ENCODE data around the gene FOXD2.
A peak's percentile ranks its signal among the peaks of the same experiment; 100 is the strongest.

FOXD2 gene

DNA sequence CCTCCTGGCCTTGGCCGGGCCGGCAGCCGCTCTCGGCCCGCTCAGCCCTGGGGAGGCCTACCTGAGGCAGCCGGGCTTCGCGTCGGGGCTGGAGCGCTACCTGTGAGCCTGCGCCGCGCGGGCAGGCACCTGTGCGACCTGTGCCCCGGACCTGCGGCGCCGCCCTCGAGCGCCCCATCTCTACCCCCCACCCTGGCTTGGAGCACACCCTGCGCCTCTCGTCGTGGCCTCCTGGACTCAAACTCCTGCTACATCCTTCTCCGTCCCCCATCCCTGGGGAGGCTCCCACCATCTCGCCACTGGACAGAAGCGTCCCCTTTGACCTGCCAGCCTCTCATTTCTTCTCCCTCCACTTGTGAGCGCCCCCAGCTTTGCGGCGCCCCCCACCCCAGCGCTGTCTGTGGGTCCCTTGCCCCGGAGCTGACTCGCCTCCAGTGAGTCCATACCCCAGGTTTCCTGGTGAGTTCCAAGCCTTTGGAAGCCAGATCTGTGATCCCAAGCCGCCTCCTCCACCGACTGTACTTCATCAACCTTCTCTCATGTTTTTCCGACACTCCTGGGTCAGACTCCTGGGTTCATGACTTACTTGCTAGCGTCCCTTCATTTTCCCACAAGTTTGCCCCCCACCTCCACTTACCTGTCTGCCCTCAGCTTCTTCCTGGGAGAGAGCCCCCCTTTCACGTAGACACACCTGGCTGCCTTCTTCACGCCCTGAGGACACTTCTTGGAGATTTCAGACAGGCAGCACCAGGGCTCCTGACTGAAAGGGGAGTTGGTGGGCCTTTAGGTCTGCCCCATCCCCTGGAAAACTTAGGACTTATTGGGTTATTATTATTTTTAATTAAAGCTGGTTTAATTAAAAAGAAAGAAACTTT, 20.4 kb upstream of the FOXD2 start:
- DNase-seq: no peak

DNA sequence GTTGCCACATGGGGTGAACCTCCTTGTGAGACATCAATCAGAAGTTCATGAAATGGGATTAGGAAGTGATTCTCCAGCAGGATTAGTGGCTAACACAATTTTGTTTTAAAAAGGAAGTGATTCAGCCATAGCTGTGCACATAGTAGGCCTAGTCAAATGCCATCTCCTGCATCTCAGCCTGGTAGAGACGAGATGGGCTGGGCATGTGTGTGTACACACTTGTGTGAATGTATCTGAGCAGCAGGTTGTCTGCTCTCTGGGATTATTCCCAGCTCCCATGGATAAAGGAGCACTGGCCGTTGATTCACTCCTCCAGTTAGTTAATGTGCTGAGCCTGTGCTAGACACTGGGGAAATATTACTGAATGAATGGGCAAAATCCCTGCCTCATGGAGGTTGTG, 19.7 kb upstream of the FOXD2 start:
- no peak for DNase-seq

- DNase-seq: no peak
Measured at GRCh38 chr1:47418681-47419325, 19.0 kb upstream of the FOXD2 start.

DNA sequence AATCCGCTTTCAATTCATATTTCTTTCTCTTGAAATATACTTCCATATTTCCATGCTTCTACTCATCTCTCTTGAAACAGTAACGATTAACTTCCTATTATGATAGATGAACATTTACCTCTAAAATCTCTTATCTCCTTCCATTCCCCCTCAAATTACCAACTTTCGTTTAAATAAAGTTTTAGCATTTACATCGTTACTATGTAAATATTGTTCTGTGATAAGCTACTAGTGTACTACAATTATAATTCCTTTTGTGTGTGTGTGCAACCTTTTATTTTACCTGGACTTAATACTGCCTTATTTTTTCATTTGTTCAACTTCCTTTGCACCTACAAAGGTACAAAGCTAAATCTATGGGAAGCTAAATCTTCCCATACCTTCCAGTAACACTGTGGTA, 17.3 kb upstream of the FOXD2 start:
- no peak for DNase-seq

DNA sequence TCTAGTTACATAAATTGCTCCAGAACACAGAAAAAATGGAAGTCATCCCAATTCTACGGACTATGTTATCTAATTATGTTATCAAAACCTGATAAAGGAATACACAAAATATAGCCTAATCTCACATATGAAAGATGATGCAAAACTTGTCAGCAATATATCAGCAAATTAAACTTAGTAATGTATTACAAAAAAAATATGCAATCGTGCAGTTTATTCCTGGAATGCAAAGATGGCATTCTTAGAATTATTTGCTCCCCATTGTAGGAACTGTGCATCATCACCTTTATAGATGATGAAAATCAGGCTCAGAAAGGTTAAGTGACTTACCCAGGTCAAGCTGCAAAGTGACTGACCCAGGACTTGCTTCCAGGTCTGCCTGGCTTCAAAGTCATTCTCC, 14.0 kb upstream of the FOXD2 start:
- no peak for DNase-seq

DNA sequence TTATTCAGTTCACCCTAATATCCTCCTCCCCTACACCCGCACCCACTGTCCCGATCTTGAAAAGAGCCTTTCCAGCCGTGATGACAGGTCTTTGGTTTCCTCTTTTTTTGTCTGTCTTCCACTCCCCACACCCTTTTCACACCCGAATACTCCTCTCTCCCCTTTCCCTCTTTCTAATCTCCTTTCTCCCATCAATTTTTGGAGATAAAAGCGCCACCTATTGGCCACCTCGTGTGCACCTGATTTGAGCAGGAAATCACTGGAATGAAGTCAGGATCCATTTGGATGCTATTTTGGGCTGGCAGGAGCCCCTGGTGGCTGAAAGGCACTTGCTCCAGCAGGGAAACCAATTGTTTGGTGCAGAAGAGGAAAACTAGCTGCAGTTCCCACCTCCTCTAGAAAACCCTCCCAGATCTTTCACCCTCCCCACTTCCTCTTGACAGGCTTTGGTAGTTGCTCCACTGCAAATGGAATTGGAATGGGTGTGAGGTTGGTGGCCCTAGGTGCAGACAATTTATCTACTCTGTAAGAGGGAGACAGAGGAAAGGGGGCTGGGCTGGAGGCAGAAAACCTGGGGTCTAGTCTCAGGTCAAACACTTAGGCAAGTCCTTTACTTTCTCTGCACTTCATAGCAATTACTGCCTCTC, 13.4 kb upstream of the FOXD2 start:
- DNase-seq: peak; percentile 46

DNA sequence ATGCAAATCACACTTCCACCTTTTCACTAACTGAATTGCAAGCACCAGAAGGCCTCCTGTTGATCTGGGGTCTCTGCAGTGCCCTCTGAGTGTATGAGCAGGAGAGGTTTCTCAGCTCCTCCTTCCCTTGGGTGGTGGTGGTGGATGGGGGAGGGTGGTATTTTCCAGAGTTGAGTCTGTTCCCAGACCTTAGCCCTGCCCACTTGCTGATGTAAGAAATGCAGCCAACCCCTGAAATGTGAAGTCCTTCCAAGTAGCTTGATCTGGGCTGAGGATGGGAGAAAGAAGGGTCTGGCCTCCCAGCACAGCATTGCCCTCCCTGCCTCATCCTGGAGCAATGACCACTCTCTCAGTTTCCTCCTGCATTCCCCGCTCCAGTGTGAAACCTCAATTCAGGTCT, 6.3 kb upstream of the FOXD2 start:
- no peak for DNase-seq

GRCh38 chr1:47432071-47433036, 5.5 kb upstream of the FOXD2 start:
- no peak for DNase-seq

DNA sequence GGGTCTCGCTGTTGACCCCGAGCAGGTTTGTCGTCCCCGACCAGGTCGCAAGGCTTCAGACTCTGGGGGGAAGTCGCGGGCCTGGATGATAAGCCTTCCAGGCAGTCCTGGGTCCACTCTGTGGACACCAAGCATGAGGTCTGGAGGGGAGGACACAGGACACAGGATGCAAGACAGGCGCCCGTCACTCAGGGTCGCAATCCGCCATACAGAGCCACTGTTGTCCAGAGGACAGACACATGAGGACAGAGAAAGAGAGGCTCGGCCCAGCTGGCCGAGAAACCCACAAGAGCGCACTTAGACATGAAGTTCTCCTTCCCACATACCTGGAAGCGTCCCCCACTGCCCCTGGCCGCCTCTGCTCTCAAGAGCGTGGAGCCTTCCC, 4.8 kb upstream of the FOXD2 start:
- DNase-seq: no peak

- DNase-seq: no peak
Measured at GRCh38 chr1:47433477-47434050, 4.3 kb upstream of the FOXD2 start.

GRCh38 chr1:47434051-47434842, 3.6 kb upstream of the FOXD2 start:
- DNase-seq: no peak

DNA sequence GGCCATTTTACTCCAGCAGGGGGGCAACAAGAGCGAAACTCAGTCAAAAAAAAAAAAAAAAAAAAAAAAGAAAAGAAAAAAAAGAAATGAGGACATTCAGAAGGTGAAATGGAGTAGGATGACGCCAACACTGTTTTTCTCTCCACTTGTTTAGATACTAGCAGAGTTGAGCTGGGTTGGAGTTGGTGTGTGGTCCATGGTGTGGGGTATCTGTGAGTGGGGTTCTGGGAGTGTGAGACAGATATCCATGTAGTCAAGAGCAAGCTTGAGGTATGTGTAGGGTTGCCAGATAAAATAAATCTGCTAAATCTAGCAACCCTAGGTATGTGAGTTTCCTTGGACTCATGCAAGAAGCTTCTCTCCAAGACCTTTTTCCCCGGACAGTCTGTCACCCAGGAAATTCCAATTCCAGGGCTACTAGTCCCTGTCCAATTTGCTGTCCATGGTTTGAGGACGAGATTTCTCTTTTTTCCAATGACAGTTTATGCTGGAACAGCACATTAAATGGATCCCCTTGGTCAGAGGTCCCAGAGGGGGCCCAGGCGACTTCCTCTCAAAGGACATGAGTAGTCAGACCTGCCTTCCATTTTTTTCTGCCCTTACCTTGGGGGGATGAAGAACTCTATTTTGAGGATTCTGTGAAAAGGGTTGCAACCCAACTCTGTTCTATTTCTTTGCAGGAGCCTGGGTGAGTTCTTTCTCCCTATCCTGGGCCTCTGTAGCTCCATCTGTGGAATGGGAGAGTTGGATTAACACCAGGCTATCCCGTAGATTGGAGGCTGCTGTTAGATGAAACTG, 2.1 kb upstream of the FOXD2 start:
- DNase-seq: no peak

DNA sequence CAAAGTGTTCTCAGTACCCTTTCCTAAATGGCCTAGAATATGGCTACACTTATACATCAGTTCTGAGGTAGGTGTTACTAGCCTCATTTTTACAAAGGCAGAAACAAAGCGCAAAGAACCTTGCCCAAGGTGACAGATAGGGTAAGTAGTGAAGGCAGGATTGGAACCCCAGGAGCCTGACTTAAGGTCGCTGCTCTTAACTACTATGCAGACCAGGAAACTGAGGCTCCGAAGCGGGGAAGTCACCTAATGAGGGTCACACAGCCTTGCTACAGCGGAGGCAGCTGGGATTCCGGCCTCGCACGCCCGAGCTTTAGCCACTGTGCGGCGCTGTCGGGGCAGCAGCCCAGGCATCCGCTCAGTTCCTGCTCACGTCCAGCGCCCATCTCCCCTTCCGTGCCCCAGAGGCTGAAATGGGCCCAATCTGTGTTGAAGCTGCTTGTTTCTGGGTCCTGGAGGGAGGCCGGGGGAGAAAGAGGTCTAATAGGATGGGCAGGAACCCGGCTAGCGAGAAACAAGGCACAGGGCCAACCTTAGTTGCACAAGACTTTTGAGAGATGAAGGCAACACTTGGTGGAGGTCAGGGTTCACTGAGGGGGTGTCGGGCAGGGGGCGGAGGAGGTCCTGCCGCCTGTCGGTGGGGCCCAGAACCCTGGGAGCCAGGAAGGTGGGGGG, 1.4 kb upstream of the FOXD2 start:
- peak; percentile 42 for DNase-seq

DNA sequence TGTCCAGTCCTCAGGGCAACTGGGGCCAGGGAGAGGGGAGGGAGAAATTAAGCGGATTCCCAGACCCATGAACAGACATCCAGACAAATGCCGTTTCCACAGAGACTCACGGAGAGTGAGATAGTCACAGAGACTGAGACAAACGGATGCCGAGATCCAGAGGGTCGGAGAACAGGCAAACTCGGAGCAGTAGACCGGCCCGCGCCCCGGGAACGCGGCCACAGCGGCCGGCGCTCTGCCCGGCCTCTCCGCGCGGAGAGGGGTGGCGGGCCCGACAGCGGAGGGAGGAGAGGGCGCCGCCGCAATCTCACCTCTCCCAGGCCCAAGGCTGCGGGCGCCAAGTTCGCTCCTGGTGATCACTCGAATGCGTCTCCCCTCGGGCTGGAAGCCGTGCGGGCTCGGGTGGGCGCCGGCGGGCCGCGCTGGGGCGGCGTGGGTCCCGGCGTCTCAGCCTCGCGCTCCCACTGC, 831 bp upstream of the FOXD2 start:
- DNase-seq: no peak

- DNase-seq: peak; percentile 6
Measured at GRCh38 chr1:47438165-47439016, 547 bp downstream of the FOXD2 start.

- no peak for DNase-seq
Measured at GRCh38 chr1:47439017-47439818, 1.4 kb downstream of the FOXD2 start.

- DNase-seq: no peak
Measured at GRCh38 chr1:47439819-47440598, 2.2 kb downstream of the FOXD2 start.
